GM23338 (cell line): ENCODE measurements around the gene SLC25A25. TPM values are rescaled to one million over a fixed set of nuclear protein-coding genes. Genes with fewer than 3 reads are reported as not detected.

Experiments
- ATAC-seq: fragments of 200-7000 bp; cut with Tn5 transposase; 3 replicates; pipeline ENCODE4 v1.9.1; 2020
- DNase-seq: peaks from one replicate; pipeline ENCODE4 v3.0.0-alpha.2; 2015; ENCODE audit warnings: low spot score
- H2AFZ ChIP-seq: fragments of 200-600 bp; sonication (generic); 2 replicates; pipeline ENCODE4 v1.8.0; 2016; ENCODE audit warnings: antibody characterized with exemption, mild to moderate bottlenecking, moderate library complexity
- H3F3A ChIP-seq: fragments of 200-600 bp; sonication (generic); replicated peaks from 2 replicates; pipeline ENCODE4 v1.8.0; 2017; ENCODE audit warnings: antibody characterized with exemption, mixed run types, low read depth
- H3K27ac ChIP-seq: fragments of 200-600 bp; sonication (generic); 2 replicates; pipeline ENCODE4 v1.6.1; 2016; ENCODE audit warnings: low read depth
- H3K27me3 ChIP-seq: fragments of 200-600 bp; sonication (generic); 2 replicates; pipeline ENCODE4 v1.8.0; 2016; ENCODE audit warnings: mild to moderate bottlenecking, mixed run types, moderate library complexity; ENCODE audit not compliant: insufficient read depth
- H3K36me3 ChIP-seq: fragments of 200-600 bp; sonication (generic); 2 replicates; pipeline ENCODE4 v1.8.0; 2016; ENCODE audit warnings: mild to moderate bottlenecking; ENCODE audit not compliant: insufficient read depth
- H3K4me1 ChIP-seq: fragments of 200-600 bp; sonication (generic); 2 replicates; pipeline ENCODE4 v1.8.0; 2016; ENCODE audit warnings: mild to moderate bottlenecking, moderate library complexity; ENCODE audit not compliant: insufficient read depth
- H3K4me2 ChIP-seq: fragments of 200-600 bp; sonication (generic); 2 replicates; pipeline ENCODE4 v1.7.1; 2017; ENCODE audit warnings: mixed run types
- H3K4me3 ChIP-seq: fragments of 200-600 bp; sonication (generic); 2 replicates; pipeline ENCODE4 v1.6.1; 2016; ENCODE audit warnings: mixed run types
- H3K79me2 ChIP-seq: fragments of 200-600 bp; sonication (generic); replicated peaks from 2 replicates; pipeline ENCODE4 v1.8.0; 2017; ENCODE audit warnings: mild to moderate bottlenecking; ENCODE audit not compliant: insufficient read depth
- H3K9me2 ChIP-seq: fragments of 200-600 bp; sonication (generic); 2 replicates; pipeline ENCODE4 v1.8.0; 2017; ENCODE audit not compliant: insufficient read depth
- H4K20me1 ChIP-seq: fragments of 200-600 bp; sonication (generic); replicated peaks from 2 replicates; pipeline ENCODE4 v1.8.0; 2017; ENCODE audit warnings: mild to moderate bottlenecking; ENCODE audit not compliant: insufficient read depth
- H3K27ac Mint-ChIP-seq: 2 replicates; pipeline ENCODE4 v1.8.0; 2020; ENCODE audit warnings: inconsistent platforms, mild to moderate bottlenecking, moderate library complexity, mixed read lengths
- H3K27me3 Mint-ChIP-seq: 3 replicates; pipeline ENCODE4 v1.8.0; 2022; ENCODE audit warnings: low read depth, mild to moderate bottlenecking, moderate library complexity, mixed read lengths, inconsistent platforms; ENCODE audit not compliant: insufficient read depth, poor library complexity
- H3K36me3 Mint-ChIP-seq: 3 replicates; pipeline ENCODE4 v1.8.0; 2021; ENCODE audit warnings: low read depth, mild to moderate bottlenecking, inconsistent platforms, moderate library complexity, mixed read lengths
- H3K4me1 Mint-ChIP-seq: 3 replicates; pipeline ENCODE4 v1.8.0; 2020; ENCODE audit warnings: mild to moderate bottlenecking, inconsistent platforms, mixed read lengths
- H3K4me3 Mint-ChIP-seq: 3 replicates; pipeline ENCODE4 v1.8.0; 2021; ENCODE audit warnings: moderate library complexity, mild to moderate bottlenecking, inconsistent platforms, mixed read lengths
- H3K9me3 Mint-ChIP-seq: 3 replicates; pipeline ENCODE4 v1.8.0; 2020; ENCODE audit warnings: moderate library complexity, mild to moderate bottlenecking, inconsistent platforms, mixed read lengths
- CREB1 ChIP-seq: fragments of 250-450 bp; sonication (Bioruptor Pico); IDR thresholded peaks from 2 replicates; pipeline ENCODE4 v1.5.0; 2020; ENCODE audit warnings: low read depth, mild to moderate bottlenecking, moderate library complexity
- CTCF ChIP-seq, 2 experiments: fragments of 200-600 bp in 1 of 2; sonication (generic) in 1 of 2; conservative IDR thresholded peaks; 2 replicates each; pipeline versions ENCODE4 v1.5.1 to v1.6.1; 2016 to 2017; ENCODE audit warnings: antibody characterized with exemption in 2 of 2, low read depth in 2 of 2, mild to moderate bottlenecking in 2 of 2, moderate library complexity in 1 of 2
- ETS1 ChIP-seq: IDR thresholded peaks from 2 replicates; pipeline ENCODE4 v1.6.1; 2016; ENCODE audit warnings: antibody characterized with exemption
- EZH2 ChIP-seq: fragments of 200-600 bp; sonication (generic); IDR thresholded peaks from one replicate; pipeline ENCODE4 v1.8.0; 2017; ENCODE audit warnings: antibody characterized with exemption, mild to moderate bottlenecking, low read depth; ENCODE audit not compliant: unreplicated experiment
- JUNB ChIP-seq: IDR thresholded peaks from one replicate; pipeline ENCODE4 v1.6.1; 2016; ENCODE audit warnings: antibody characterized with exemption; ENCODE audit not compliant: unreplicated experiment
- NANOG ChIP-seq: IDR thresholded peaks from 2 replicates; pipeline ENCODE4 v1.6.1; 2016; ENCODE audit warnings: antibody characterized with exemption, borderline replicate concordance
- POLR2AphosphoS5 ChIP-seq: IDR thresholded peaks from 2 replicates; pipeline ENCODE4 v1.6.1; 2016; ENCODE audit warnings: antibody characterized with exemption, low read depth
- STAT1 ChIP-seq: IDR thresholded peaks from one replicate; pipeline ENCODE4 v1.6.1; 2016; ENCODE audit warnings: antibody characterized with exemption; ENCODE audit not compliant: unreplicated experiment
- ZNF114 ChIP-seq: fragments of 250-450 bp; sonication (Bioruptor Pico); IDR thresholded peaks from 2 replicates; pipeline ENCODE4 v1.5.0; 2020; ENCODE audit warnings: mild to moderate bottlenecking, moderate library complexity
- ZNF331 ChIP-seq: fragments of 250-450 bp; sonication (Bioruptor Pico); IDR thresholded peaks from 2 replicates; pipeline ENCODE4 v1.5.0; 2020; ENCODE audit warnings: low read depth, mild to moderate bottlenecking, moderate library complexity
- ZNF462 ChIP-seq: fragments of 250-450 bp; sonication (Bioruptor Pico); IDR thresholded peaks from 2 replicates; pipeline ENCODE4 v1.5.0; 2020; ENCODE audit warnings: mild to moderate bottlenecking, moderate library complexity
- polyA plus RNA-seq: library from polyadenylated mRNA; unstranded; fragments of >200 nt; fragmentation: Nextera tagmentation; extraction: Ambion mirVana; gene quantifications from 2 replicates; pipeline ENCODE4 v1.2.1, GENCODE V29; 2016
- total RNA-seq: library from RNA; depleted of rRNA; stranded (reverse); fragments of >200 nt; shearing (Covaris generic); gene quantifications from 2 replicates; pipeline ENCODE4 v1.2.3, GENCODE V29; 2014

The SLC25A25 gene
- total and polyA plus RNA-seq, 2 experiments from 2014 or later, result 7.1 to 27.0 TPM

- H3K4me3 Mint-ChIP-seq, result peak overlapping the region; percentile 45; the same call in 2 of the 3 replicates
- Histone ChIP-seq H3K27me3 (no peaks in the 10 kb centered on the region), H3K27ac (no peak overlapping the region), H3K79me2 (no peaks in the 10 kb centered on the region), H3K9me2 (no peaks in the 10 kb centered on the region), H3K4me3 (peak overlapping the region; percentile 41; the same call in 1 of the 2 replicates), H2AFZ (peak overlapping the region; percentile 99), H3K4me2 (peak overlapping the region; percentile 68), H3K4me1 (peaks cover 3% of the 10 kb centered on the region), H4K20me1 (no peaks in the 10 kb centered on the region), H3K36me3 (no peaks in the 10 kb centered on the region), H3F3A (no peaks in the 10 kb centered on the region)
- DNase-seq, result peak; percentile 91
- no peaks in the 10 kb centered on the region for H3K36me3 Mint-ChIP-seq
- TF ChIP-seq JUNB, result no peak
- TF ChIP-seq CTCF (conservative IDR thresholded peaks at IDR 0.05; ENCODE audit: low read depth in 2 of 2), result peak; percentile 80 to 83
- H3K27ac Mint-ChIP-seq, result no peak overlapping the region
- peaks cover 10% of the 10 kb centered on the region for H3K4me1 Mint-ChIP-seq
- ATAC-seq, result peak; percentile 92
- peaks cover 1% of the 10 kb centered on the region; the same call in 1 of the 3 replicates for H3K9me3 Mint-ChIP-seq
- H3K27me3 Mint-ChIP-seq, result peaks cover 8% of the 10 kb centered on the region
Measured at GRCh38 chr9:128150594-128151308, 82.7 kb downstream of the SLC25A25 start.

- Histone ChIP-seq H3K27me3 (no peaks in the 10 kb centered on the region), H3K36me3 (no peaks in the 10 kb centered on the region), H3K27ac (no peak overlapping the region), H2AFZ (no peak overlapping the region), H3K9me2 (no peaks in the 10 kb centered on the region), H3K4me3 (no peak overlapping the region), H3K79me2 (no peaks in the 10 kb centered on the region), H4K20me1 (no peaks in the 10 kb centered on the region), H3K4me2 (no peak overlapping the region), H3K4me1 (peaks cover 3% of the 10 kb centered on the region), H3F3A (no peaks in the 10 kb centered on the region)
- H3K4me1 Mint-ChIP-seq, result peaks cover 10% of the 10 kb centered on the region
- no peak overlapping the region; the same call in 2 of the 3 replicates for H3K4me3 Mint-ChIP-seq
- no peak for ATAC-seq
- H3K9me3 Mint-ChIP-seq, result peaks cover 3% of the 10 kb centered on the region; the same call in 1 of the 3 replicates
- peaks cover 8% of the 10 kb centered on the region for H3K27me3 Mint-ChIP-seq
- no peak overlapping the region for H3K27ac Mint-ChIP-seq
- DNase-seq, result no peak
- H3K36me3 Mint-ChIP-seq, result no peaks in the 10 kb centered on the region
- no peak for TF ChIP-seq CREB1 (CRISPR knock-in tag)
- TF ChIP-seq EZH2, result no peak
- no peak for TF ChIP-seq ZNF462
- no peak for TF ChIP-seq STAT1
- TF ChIP-seq ETS1, result no peak
- TF ChIP-seq ZNF331, result no peak
- no peak for TF ChIP-seq POLR2AphosphoS5
- no peak for TF ChIP-seq NANOG
- TF ChIP-seq ZNF114 (CRISPR knock-in tag), result no peak
- TF ChIP-seq JUNB, result no peak
Measured at GRCh38 chr9:128151309-128152132, 83.5 kb downstream of the SLC25A25 start.
